Lung (tissue), 12 donors: ENCODE measurements around the gene PATJ. TPM values are rescaled to one million over a fixed set of nuclear protein-coding genes. Genes with fewer than 3 reads are reported as not detected.

Experiments
- ATAC-seq: fragments of 200-7000 bp; cut with Tn5 transposase; one replicate; pipeline ENCODE4 v1.9.1; 2020; ENCODE audit warnings: moderate number of reproducible peaks; ENCODE audit not compliant: insufficient read depth, low FRiP score
- DNase-seq, 3 donors: peaks; one replicate each; pipeline ENCODE4 v3.0.0-alpha.2; 2013 to 2017
- H3K27ac ChIP-seq, 2 donors: one replicate each; pipeline ENCODE4 v1.5.1; 2013; ENCODE audit warnings: mild to moderate bottlenecking in 2 of 2, moderate library complexity in 2 of 2, control low read depth in 1 of 2, inconsistent platforms in 1 of 2, low read depth in 1 of 2, low read length in 1 of 2
- H3K27me3 ChIP-seq, 3 donors: one replicate each; pipeline ENCODE4 v1.5.1; 2013; ENCODE audit warnings: low read length in 2 of 3; ENCODE audit not compliant: control insufficient read depth in 3 of 3, insufficient read depth in 3 of 3
- H3K36me3 ChIP-seq, 4 donors: one replicate each; pipeline ENCODE4 v1.5.1; 2013; ENCODE audit warnings: low read length in 4 of 4, mild to moderate bottlenecking in 1 of 4, moderate library complexity in 1 of 4; ENCODE audit not compliant: control insufficient read depth in 4 of 4, insufficient read depth in 4 of 4
- H3K4me1 ChIP-seq, 5 donors: one replicate each; pipeline ENCODE4 v1.5.1; 2013; ENCODE audit warnings: low read length in 5 of 5, mild to moderate bottlenecking in 2 of 5, moderate library complexity in 1 of 5; ENCODE audit not compliant: control insufficient read depth in 5 of 5, insufficient read depth in 5 of 5
- H3K4me3 ChIP-seq: one replicate; pipeline ENCODE4 v1.5.1; 2013; ENCODE audit warnings: mild to moderate bottlenecking, control low read depth, moderate library complexity
- H3K9ac ChIP-seq, 2 donors: one replicate each; pipeline ENCODE4 v1.5.1; 2013; ENCODE audit warnings: low read length in 2 of 2, control low read depth in 1 of 2; ENCODE audit not compliant: insufficient read depth in 1 of 2
- H3K9me3 ChIP-seq, 4 donors: one replicate each; pipeline ENCODE4 v1.5.1; 2013; ENCODE audit warnings: low read length in 3 of 4, mild to moderate bottlenecking in 1 of 4, moderate library complexity in 1 of 4; ENCODE audit not compliant: control insufficient read depth in 4 of 4, insufficient read depth in 3 of 4
- CTCF ChIP-seq: IDR thresholded peaks from 2 replicates; pipeline ENCODE4 v1.5.1; 2012; ENCODE audit warnings: mild to moderate bottlenecking; ENCODE audit errors: control extremely low read depth, extremely low read depth
- WGBS, 2 donors: extraction: QIAGEN DNeasy Blood & Tissue Kit; methylation state at CpG; one replicate each; pipeline ENCODE4 v1.1.7; 2013; 5-methylcytosine and 5-hydroxymethylcytosine counted together
- polyA plus RNA-seq, 2 donors: library from polyadenylated mRNA; stranded (reverse); fragments of 200-250 nt; gene quantifications; one replicate each; pipeline ENCODE4 v1.2.1, GENCODE V29; 2013
- total RNA-seq, 2 donors: library from RNA; depleted of rRNA in 1 of 2; stranded (reverse); fragments of >200 nt in 1 of 2; gene quantifications; one replicate each; pipeline ENCODE4 v1.2.1, GENCODE V29; 2014 to 2021
- donor health status: control.
- donor health status: control.
- donor health status: Bipolar disorder and iron deficiency.
- donor health status: healthy.
- donor health status: DM: yes; HTN: yes; CAD: no.

The PATJ gene
- total and polyA plus RNA-seq, 4 donors: 5.3 to 115 (median 26.8) TPM

GRCh38 chr1:62029704-62030103 is 287.4 kb downstream of the PATJ start:
- H3K36me3 ChIP-seq: peaks cover 0 to 2% (median 0%) of the 10 kb centered on the region in 4 donors
- H3K4me1 ChIP-seq: no peaks in the 10 kb centered on the region
- no peak overlapping the region for H3K27ac ChIP-seq
- ATAC-seq: no peak
- H3K27me3 ChIP-seq: no peaks in the 10 kb centered on the region
- no peak overlapping the region for H3K9ac ChIP-seq
- H3K4me3 ChIP-seq: no peak overlapping the region
- peaks cover 0 to 2% (median 0%) of the 10 kb centered on the region in 4 donors for H3K9me3 ChIP-seq
- WGBS, 2 donors: 78 to 86% methylated on average over 2 of the region's 2 CpGs
- DNase-seq: no peak
- no peak for TF ChIP-seq CTCF

GRCh38 chr1:62034790-62035189 is 292.5 kb downstream of the PATJ start:
- Histone ChIP-seq H3K27ac (no peak overlapping the region), H3K9me3 (no peaks in the 10 kb centered on the region), H3K4me3 (no peak overlapping the region), H3K36me3 (no peaks in the 10 kb centered on the region), H3K27me3 (no peaks in the 10 kb centered on the region), H3K9ac (no peak overlapping the region), H3K4me1 (no peaks in the 10 kb centered on the region)
- no peak for DNase-seq
- no peak for ATAC-seq
- no peak for TF ChIP-seq CTCF
- WGBS, 2 donors: 72 to 73% methylated on average over 4 of the region's 4 CpGs

- Histone ChIP-seq H3K9ac (no peak overlapping the region), H3K4me1 (no peaks in the 10 kb centered on the region), H3K27ac (no peak overlapping the region), H3K27me3 (no peaks in the 10 kb centered on the region), H3K9me3 (no peaks in the 10 kb centered on the region), H3K4me3 (no peak overlapping the region), H3K36me3 (no peaks in the 10 kb centered on the region)
- 67 to 91% methylated on average over 1 of the region's 1 CpG for WGBS, 2 donors
- no peak for TF ChIP-seq CTCF
- DNase-seq: no peak
- ATAC-seq: no peak
These were observed 295.0 kb downstream of the PATJ start for GRCh38 chr1:62037274-62037673.

- no peak overlapping the region for H3K9ac ChIP-seq
- DNase-seq (no peak), ATAC-seq (no peak)
- no peak overlapping the region for H3K27ac ChIP-seq
- 91% methylated on average over 7 of the region's 7 CpGs for WGBS, 2 donors
- H3K36me3 ChIP-seq: no peaks in the 10 kb centered on the region
- TF ChIP-seq CTCF: no peak
- H3K27me3 ChIP-seq: no peaks in the 10 kb centered on the region
- H3K9me3 ChIP-seq: no peaks in the 10 kb centered on the region
- no peak overlapping the region for H3K4me3 ChIP-seq
- H3K4me1 ChIP-seq: no peaks in the 10 kb centered on the region
These were observed 296.5 kb downstream of the PATJ start for GRCh38 chr1:62038594-62039284.
